Stimulated activated CD8-positive, alpha-beta memory T cell treated with anti-CD3 and anti-CD28 coated beads, Interleukin-7, amount 100 ng/mL, for 1 hour (primary cell): ENCODE measurements around the gene DNAAF1.
"Not testable (repeated sequence)": the region's sequence is repeated elsewhere in the genome, so short reads cannot be mapped to it uniquely, and the experiment has no call there.

ENCODE experiments used
- DNase-seq, 2 donors: peaks; one replicate each; pipeline ENCODE4 v3.0.0-alpha.2; 2020; ENCODE audit warnings: low read depth in 2 of 2

The DNAAF1 gene

DNA sequence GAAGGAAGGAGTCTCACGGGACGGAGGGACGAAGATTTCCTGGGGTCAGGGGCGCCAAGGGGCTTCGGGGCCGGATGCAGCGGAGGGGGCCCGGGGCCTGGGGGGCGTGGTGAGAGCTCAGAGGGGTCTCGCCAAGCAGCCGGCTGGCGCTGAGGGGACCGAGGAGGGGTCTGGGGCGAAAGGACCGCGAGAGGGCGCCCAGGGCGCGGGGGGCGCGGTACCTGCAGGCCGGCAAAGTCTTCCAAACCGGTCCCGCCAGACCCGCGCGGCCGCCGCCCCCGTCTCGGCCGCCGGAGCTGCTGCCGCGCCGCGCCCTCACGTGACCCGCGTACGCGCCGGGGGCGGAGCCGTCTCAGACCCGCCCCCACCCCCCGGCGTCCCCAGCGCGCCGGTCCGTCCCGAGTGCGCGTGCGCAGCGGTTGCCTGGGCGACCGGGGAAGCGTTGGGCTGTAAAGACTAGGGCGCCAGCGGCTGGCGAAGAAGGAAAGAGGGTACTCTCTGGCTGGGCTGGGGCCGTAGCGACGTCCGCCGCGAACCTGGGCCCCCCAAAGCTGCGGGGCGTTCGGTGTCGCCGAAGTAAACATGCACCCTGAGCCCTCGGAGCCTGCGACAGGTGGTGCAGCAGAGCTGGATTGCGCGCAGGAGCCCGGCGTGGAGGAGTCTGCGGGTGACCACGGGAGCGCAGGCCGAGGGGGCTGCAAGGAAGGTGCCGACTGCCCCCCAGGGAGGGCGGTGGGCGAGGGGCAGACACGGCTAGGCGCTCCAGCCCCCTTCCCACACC lies at the start of gene DNAAF1, which contains the start of gene HSDL1:
TSS of gene DNAAF1 (plus strand) at position 450 of the 781 bp plus-strand sequence. CDS start at position 583, 133 bp downstream.
TSS of gene HSDL1 (minus strand) at position 319 of the 781 bp plus-strand sequence. CDS start 13,856 bp downstream, outside the sequence.
- DNase-seq: peak; percentile 89 to 92

DNA sequence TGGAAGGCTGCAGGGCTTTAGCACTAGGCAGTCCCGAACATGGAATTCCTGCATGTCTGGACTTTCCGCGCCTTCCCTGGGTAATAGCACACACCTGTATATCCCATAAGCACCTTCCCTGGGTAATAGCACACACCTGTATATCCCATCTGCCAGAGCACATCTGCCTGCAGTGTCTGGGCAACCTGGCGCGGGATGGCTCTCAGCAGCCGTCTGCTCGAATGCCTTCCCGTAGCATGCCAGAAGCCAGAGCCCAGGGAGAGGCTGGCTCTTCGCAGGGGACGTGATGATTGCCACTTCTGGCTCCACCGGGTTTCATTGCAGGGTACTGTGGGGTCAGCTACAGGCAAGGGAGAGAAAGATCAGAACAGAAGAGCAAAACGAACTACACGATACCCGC lies 49.6 kb upstream of the DNAAF1 start:
- no peak for DNase-seq

DNA sequence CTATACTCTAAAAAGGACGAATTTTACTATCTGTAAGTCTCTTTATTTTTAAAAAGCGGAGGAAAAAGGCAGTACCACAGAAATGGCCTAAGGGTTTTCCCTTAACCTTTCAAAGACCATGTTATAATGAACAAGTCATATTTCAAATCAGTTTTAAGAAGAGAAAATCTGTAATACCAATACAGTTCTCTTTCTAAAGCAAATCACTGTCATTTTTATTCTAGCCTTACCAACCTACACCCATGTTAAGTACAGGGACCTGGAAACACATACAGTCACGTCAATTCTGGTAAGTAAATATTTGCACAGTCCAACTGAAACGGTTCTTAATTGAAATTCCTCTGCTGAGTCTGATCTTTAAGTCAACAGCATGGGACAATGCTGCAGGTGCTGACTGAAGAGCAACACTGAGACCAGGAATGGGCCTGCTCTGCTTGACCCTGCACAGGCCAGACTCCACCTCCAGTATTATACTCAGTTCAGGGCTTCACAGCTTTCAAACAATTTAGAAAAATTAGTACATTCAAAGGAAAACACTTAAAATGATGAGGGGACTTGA lies 48.6 kb upstream of the DNAAF1 start:
- no peak for DNase-seq

DNA sequence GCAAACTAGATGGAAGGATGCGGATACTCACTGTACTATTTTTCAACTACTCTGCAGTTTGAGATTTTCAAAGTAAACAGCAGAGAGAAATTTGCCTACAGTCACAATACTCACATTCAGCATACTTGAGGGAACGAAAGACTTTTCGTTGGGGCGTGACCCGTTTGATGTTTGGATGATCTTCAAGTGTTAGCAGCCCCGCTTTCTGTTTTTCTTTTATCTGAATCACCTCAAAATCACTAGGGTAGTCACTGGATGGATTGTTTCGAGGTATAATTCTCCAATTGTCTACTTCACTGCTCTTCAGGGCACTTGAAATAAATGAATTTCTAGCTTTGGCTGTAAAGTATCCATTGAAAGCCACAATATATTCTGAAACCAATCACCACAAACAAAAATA lies 46.2 kb upstream of the DNAAF1 start:
- DNase-seq: no peak

DNA sequence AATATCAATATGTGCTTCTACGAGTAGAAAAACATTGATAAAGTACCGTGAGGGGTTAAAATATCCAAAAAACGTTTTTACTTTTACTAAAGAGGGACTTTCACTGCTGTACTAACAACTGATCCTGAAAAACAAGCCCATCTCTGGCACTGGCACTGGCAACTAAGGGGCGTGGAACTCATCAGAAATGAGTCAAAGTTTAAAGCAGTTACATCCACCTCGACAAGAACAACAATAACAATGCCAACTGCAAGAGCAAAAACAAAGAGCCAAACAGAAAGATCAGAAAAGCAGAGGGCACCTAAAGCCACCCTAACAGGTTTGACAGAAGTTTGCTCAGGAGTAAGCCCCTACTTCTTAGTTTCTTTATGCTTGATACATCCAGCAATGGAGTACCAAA lies 41.4 kb upstream of the DNAAF1 start:
- DNase-seq: no peak

DNA sequence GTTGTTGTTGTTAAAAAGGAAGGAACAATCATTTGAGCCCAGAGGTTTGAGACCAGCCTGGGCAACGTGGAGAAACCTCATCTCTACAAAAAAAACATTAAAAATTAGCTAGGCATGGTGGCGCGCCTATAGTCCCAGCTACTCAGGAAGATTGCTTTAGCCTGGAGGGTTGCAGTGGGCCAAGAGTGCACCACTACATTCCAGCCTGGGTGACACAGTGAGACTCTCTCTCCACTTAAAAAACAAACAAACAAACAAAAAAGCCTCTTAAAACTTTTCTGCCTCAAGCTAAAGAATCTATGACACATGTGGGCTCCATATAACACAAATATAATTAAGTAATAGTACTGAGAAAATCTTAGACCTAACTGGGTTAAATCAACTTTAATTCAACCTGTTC lies 40.9 kb upstream of the DNAAF1 start:
- no peak for DNase-seq

DNA sequence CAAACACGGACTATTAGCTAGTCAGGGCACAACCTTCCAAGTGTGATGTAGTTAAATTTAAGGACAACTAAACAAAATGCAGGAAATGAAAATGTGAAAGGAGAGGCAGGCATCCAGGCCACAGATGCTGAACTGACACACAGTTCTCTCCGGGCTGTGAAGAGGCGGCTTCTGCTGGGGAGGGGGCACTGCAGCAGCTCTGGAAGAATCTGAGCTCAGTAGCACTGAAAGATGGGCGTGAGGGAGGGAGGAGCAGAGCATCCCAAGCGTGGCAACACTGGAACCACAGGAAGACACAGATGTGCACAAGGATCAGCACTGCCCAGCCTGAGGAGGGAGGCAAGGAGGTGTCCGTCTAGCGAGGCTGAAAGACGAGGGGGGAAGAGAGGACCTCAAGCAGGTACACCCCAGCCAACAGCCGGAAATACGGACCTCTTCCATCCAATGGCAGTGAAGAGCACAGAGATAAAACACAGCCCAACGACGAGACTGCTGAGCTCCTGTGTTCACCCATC lies 39.8 kb upstream of the DNAAF1 start:
- DNase-seq: no peak

DNA sequence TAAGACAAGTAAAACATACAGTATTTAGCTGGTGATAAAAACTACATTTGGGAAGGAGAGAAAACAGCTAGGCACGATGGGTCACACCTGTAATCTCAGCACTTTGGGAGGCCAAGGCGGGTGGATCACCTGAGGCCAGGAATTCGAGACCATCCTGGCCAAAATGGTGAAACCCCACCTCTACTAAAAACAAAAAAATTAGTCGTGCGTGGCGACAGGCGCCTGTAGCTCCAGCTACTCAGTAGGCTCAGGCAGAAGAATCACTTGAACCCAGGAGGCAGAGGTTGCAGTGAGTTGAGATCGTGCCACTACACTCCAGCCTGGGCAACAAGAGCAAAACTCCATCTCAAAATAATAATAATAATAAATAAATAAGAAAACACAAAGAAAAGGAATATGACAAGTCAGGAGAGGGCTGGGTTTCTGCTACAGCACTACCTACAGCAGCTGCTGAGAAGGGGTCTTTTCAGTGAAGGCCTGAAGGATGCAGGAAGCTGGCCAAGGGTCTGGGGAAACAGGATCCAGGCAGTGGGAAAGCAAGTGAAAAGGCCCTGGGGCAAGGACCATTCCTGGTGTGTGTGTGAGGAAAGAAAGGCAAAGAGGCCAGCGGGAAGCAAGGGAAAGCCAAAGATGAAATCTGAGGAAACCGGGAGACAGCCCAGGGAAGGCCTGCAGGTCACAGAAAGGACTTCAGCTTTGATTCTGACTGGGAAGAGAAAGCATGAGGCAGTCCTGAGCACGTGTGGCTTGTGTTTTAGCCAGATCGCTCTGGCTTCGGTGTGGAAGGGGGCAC lies 39.0 kb upstream of the DNAAF1 start:
- DNase-seq: no peak

DNA sequence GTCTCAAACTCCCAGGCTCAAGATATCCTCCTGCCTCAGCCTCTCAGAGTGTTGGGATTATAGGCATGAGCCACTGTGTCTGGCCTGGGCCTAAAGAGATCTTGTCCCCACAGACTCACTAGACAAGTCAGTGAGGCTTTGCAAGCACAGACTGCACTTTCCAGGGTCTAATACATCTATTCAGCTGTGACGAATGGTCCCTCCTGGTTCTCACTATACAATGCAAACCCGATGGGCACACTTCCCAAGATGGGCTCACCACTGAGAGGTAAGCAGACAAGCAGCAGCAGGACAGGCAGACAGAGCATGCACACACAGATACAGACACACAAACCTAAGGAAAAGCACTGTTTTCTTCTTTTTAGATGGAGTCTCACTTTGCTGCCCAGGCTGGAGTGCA lies 37.2 kb upstream of the DNAAF1 start:
- no peak for DNase-seq

DNA sequence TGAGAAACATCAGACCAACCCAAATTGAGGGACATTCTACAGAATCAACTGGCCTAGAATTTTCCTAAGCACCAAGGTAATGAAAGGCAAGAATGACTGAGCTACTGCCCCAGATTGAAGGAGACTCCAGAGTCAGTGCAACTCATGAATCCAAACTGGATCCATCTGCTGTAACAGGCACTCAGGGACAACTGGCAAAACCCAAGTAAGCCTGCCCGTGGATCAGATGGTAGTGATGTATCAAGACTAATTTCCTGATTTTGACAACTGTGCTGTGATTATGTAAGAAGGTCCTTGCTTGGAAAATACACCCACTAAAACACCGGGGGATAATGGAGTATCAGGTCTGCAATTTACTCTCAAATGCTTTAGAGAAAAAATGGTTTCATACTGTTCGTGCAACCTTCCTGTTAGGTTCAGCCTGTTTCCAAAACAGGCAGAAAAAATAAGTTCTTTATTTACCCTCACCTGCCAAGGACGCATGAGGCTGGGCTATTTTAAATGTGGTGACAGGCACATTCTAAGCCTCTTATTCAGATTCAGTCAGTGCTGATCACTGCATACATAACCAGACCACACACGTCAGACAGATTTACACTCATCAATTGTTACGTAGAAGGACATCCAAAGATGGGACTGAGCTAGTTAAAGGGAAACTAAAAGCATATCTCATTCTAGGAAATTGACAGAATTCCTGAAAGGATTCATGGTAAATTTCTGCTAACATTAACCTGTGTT lies 35.3 kb upstream of the DNAAF1 start:
- no peak for DNase-seq

DNA sequence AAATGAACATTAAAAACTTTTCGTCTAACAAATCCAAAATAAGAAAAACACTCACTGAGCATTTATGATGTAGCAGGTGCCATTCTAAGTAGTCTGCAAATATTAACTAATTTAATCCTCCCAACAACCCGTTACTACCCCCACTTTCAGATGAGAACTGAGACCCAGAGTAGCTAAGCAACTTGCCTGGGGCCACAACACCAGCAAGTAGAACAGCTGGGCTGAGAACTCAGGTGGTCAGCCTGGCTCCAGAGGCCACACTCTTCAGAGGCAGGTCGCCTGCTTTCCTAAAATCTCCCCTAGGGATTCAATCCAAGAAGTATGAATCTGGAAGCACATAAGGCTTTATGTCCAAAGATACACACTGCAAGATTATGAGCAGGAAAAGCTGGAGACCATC lies 34.6 kb upstream of the DNAAF1 start:
- DNase-seq: no peak

DNA sequence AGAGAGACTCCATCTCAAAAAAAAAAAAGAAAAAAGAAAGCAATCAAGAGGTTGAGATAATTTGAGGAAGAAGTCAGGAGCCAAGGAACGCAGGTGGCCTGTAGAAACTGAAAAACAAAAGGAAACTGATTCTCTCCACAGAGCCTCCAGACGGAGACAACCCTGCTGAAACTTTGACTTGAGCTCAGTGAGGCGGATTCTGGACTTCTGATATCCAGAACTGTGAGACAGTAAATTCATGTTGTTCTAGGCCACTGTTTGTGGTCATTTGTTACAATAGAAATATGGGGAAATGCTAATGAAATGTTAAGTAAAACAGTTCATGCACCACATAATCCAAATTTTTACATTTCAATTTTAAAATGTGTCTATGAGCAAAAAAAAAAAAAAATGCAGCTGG lies 33.6 kb upstream of the DNAAF1 start:
- DNase-seq: no peak

DNA sequence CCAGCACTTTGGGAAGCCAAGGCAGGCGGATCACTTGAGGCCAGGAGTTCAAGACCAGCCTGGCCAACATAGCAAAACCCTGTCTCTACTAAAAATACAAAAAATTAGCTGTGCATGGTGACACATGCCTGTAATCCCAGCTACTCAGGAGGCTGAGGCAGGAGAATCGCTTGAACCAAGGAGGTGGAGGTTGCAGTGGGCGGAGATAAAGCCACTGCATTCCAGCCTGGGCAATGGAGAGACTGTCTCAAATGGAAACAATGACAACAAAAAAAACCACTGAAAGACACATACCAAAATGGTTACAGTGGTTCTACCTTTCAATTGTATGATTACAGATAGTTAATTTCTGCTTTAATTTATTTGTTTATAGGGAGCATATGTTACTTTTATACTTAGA lies 33.2 kb upstream of the DNAAF1 start:
- not testable (repeated sequence) for DNase-seq

DNA sequence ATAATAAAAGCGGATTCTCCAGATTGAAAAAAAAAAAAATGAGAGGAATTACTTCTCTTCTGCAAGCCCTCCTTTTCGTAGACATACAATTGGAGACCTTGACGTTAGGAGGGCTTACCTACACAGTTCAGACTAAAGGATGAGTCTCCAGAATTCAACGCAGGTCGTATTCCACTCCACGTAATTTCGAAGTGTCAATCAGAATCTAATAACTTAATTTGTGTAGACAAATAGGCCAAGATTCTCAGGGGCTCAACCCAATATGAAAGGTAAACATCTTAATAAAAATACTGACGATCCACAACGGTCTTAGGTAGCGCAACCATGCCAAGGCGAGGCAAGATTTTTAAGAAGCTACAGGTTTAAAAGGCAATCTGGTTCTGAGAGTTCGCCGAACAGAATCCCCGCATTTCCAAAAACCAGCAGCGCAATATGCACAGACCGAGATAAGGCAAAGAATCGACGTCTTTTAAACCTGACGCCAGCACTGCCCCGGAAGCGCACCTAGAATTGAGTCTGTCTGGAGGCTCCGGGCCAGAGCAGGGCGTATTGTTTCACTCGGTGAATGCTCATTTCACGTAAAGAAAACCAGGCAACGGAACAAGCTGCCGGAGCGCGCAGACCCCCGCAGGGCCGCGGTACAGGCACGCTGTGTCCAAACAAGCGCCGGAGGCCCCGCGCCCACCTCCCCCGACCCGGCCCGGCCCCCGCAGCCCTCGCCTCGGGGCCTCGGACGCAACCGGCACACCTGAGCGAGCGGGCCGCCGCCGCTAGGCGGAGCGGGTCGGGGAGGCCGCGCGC lies 29.0 kb upstream of the DNAAF1 start:
- peak; percentile 19 to 26 for DNase-seq

DNA sequence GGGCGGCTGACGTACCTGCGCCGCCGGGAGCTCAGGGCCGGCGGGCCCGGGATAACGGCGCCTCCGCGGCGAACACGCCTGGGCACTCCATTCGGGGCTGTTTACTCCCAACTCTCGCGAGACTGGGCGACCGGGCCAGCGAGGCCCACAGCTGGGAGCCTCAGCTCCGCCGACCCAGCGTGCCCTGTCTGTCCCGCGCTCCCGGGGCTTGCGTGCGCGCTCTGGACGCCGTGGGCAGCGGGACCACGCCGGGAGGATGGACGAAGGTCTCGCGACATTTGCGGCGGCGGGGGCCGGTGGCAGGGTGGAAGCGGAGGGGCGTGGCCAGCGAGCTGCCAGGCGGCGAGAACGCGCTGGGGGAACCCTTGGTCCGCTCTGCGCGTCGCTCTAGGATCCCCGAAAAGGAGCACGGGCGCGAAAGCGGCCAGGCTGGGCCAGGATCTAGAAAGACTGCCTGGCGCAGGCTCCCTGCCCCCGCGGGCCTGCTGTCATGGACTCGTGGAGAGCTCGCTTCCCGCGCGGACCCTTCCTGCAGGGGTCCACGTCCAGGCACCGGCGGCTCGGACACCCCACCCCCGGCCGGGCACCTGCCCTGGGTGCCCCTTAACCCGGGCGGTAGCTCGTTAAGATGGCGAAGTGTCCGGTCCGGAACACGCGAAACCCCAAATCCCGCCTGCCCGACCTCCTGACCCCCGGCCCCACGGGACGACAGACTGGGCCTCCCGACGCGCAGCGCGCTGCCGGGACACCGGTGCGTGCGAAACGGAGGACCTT lies 28.2 kb upstream of the DNAAF1 start, which contains the start of gene MBTPS1:
TSS of gene MBTPS1 (minus strand) at position 223 of the 774 bp plus-strand sequence. CDS start 15,159 bp downstream, outside the sequence.
- peak; percentile 95 for DNase-seq

DNA sequence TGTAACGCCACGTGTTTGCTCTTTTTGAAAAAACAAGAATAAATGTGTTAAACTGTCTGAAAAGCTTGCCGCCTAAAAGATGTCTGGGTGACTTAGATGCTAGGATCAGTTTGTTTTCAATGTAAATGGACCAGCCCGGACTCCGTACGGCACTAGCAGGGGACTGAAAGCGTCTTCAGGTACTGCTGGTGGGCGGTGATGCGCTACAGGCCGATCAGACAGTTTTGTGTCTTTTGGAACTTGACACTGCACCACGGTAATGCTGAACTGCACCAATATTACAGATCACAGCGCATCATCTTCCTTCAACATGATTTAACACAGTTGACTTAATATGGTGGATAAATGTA lies 27.6 kb upstream of the DNAAF1 start:
- DNase-seq: no peak

DNA sequence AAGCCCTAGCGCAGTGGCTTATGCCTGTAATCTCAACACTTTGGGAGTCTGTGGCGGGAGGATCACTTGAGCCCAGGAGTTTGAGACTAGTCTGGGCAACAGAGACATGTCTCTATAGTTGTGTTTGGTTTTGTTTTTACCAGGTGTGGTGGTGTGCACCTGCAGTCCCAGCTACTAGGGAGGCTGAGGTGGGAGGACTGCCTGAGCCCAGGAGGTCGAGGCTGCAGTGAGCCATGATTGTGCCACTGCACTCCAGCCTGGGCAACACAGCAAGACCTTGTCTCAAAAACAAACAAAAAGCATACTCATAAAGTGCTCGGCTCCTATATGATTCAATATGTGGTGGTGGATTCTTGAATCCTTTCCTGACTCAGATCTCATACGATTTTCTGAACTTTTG lies 26.8 kb upstream of the DNAAF1 start:
- not testable (repeated sequence) for DNase-seq

DNA sequence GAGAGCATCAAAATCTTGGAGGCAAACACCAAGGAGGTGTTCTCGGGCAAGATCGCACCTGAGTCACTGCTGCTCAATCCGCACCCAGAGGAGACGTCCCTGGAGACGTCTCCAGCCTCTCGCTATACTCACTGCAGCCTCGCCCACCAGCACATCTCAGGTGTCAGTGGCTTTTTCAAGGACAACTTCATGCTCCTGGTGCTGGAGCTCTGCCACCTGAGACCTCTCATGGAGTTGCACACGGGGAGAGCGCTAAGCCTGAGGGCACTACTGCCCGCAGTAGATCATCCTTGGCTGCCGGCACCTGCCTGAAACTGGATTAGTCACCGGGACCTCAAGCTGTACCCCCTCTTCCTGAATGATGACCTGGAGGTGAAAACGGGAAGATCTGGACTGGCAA lies 25.7 kb upstream of the DNAAF1 start:
- DNase-seq: no peak

DNA sequence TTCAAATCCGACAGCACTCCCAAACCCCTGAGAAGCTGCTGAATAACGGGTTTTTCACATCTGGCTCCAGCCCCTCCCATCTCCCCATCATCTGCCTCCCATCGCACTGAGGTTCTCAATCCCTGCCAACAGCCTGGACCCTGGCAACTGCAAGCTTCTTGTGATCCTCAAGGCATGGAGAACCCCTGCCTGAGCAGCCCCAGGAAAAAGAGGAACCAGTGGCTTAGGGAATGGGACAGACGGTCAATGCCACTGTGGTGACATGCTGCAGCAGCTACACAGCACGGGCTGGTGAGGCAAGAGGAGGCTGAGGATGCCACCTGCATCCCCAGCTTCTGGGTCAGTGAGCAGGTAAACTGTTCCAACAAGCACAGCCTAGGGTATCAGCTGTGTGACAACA lies 25.1 kb upstream of the DNAAF1 start:
- DNase-seq: no peak

DNA sequence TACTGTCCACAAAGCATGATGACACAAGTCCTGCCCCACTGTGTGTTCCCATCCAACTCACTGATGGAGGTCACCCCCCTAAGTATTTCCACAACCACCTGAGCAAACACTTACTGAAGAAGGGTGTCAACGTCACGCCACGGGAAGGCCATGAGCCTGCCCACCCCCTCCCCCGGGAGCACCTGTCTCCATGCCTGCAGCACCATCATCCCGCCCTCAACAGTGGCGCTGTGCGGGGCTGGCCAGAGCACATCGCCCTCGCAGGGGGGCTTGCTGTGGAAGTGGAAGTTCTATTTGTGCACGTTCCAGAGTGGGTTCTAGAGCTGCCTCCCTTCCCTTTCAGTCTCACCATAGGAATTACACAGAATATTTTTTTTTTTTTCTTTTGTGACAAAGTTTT lies 24.1 kb upstream of the DNAAF1 start:
- no peak for DNase-seq
